D341Med (cell line): ENCODE data around the gene MAPK8.

ENCODE experiments used
- DNase-seq: peaks from one replicate; pipeline ENCODE4 v3.0.0; 2012; ENCODE audit warnings: low spot score

MAPK8 gene

GRCh38 chr10:48449501-48450232 is 143.2 kb downstream of the MAPK8 start:
- DNase-seq: peak; percentile 49

GRCh38 chr10:48450233-48450740 is 143.8 kb downstream of the MAPK8 start:
- peak; percentile 47 for DNase-seq

- peak; percentile 50 for DNase-seq
Measured at GRCh38 chr10:48450741-48451466, 144.4 kb downstream of the MAPK8 start.

- no peak for DNase-seq
Measured at GRCh38 chr10:48451969-48452878, 145.7 kb downstream of the MAPK8 start.

- DNase-seq: no peak
Measured at GRCh38 chr10:48452879-48453412, 146.5 kb downstream of the MAPK8 start.

GRCh38 chr10:48453451-48454301 is 147.2 kb downstream of the MAPK8 start:
- peak; percentile 32 for DNase-seq

- peak; percentile 37 for DNase-seq
Measured at GRCh38 chr10:48454302-48455054, 148.0 kb downstream of the MAPK8 start.

- peak; percentile 41 for DNase-seq
Measured at GRCh38 chr10:48455055-48455391, 148.5 kb downstream of the MAPK8 start.

- peak; percentile 39 for DNase-seq
Measured at GRCh38 chr10:48455392-48456151, 149.1 kb downstream of the MAPK8 start.

GRCh38 chr10:48456361-48456804 is 149.9 kb downstream of the MAPK8 start:
- DNase-seq: no peak

GRCh38 chr10:48456808-48457761 is 150.6 kb downstream of the MAPK8 start:
- DNase-seq: peak; percentile 41

GRCh38 chr10:48457949-48458661 is 151.6 kb downstream of the MAPK8 start:
- peak; percentile 34 for DNase-seq

- no peak for DNase-seq
Measured at GRCh38 chr10:48458662-48459048, 152.2 kb downstream of the MAPK8 start.

- DNase-seq: peak; percentile 44
Measured at GRCh38 chr10:48459270-48460150, 153.0 kb downstream of the MAPK8 start.

- no peak for DNase-seq
Measured at GRCh38 chr10:48460182-48460581, 153.7 kb downstream of the MAPK8 start.

GRCh38 chr10:48461623-48462481 is 155.4 kb downstream of the MAPK8 start:
- DNase-seq: peak; percentile 25
